GM23338 (cell line): ENCODE data around the gene OR6P1. TPM values are rescaled to one million over a fixed set of nuclear protein-coding genes. Genes with fewer than 3 reads are reported as not detected.

Source experiments
- ATAC-seq: fragments of 200-7000 bp; cut with Tn5 transposase; 3 replicates; pipeline ENCODE4 v1.9.1; 2020
- DNase-seq: peaks from one replicate; pipeline ENCODE4 v3.0.0-alpha.2; 2015; ENCODE audit warnings: low spot score
- H2AFZ ChIP-seq: fragments of 200-600 bp; sonication (generic); 2 replicates; pipeline ENCODE4 v1.8.0; 2016; ENCODE audit warnings: antibody characterized with exemption, mild to moderate bottlenecking, moderate library complexity
- H3F3A ChIP-seq: fragments of 200-600 bp; sonication (generic); replicated peaks from 2 replicates; pipeline ENCODE4 v1.8.0; 2017; ENCODE audit warnings: antibody characterized with exemption, mixed run types, low read depth
- H3K27ac ChIP-seq: fragments of 200-600 bp; sonication (generic); 2 replicates; pipeline ENCODE4 v1.6.1; 2016; ENCODE audit warnings: low read depth
- H3K27me3 ChIP-seq: fragments of 200-600 bp; sonication (generic); 2 replicates; pipeline ENCODE4 v1.8.0; 2016; ENCODE audit warnings: mild to moderate bottlenecking, mixed run types, moderate library complexity; ENCODE audit not compliant: insufficient read depth
- H3K36me3 ChIP-seq: fragments of 200-600 bp; sonication (generic); 2 replicates; pipeline ENCODE4 v1.8.0; 2016; ENCODE audit warnings: mild to moderate bottlenecking; ENCODE audit not compliant: insufficient read depth
- H3K4me1 ChIP-seq: fragments of 200-600 bp; sonication (generic); 2 replicates; pipeline ENCODE4 v1.8.0; 2016; ENCODE audit warnings: mild to moderate bottlenecking, moderate library complexity; ENCODE audit not compliant: insufficient read depth
- H3K4me2 ChIP-seq: fragments of 200-600 bp; sonication (generic); 2 replicates; pipeline ENCODE4 v1.7.1; 2017; ENCODE audit warnings: mixed run types
- H3K4me3 ChIP-seq: fragments of 200-600 bp; sonication (generic); 2 replicates; pipeline ENCODE4 v1.6.1; 2016; ENCODE audit warnings: mixed run types
- H3K79me2 ChIP-seq: fragments of 200-600 bp; sonication (generic); replicated peaks from 2 replicates; pipeline ENCODE4 v1.8.0; 2017; ENCODE audit warnings: mild to moderate bottlenecking; ENCODE audit not compliant: insufficient read depth
- H3K9me2 ChIP-seq: fragments of 200-600 bp; sonication (generic); 2 replicates; pipeline ENCODE4 v1.8.0; 2017; ENCODE audit not compliant: insufficient read depth
- H4K20me1 ChIP-seq: fragments of 200-600 bp; sonication (generic); replicated peaks from 2 replicates; pipeline ENCODE4 v1.8.0; 2017; ENCODE audit warnings: mild to moderate bottlenecking; ENCODE audit not compliant: insufficient read depth
- H3K27ac Mint-ChIP-seq: 2 replicates; pipeline ENCODE4 v1.8.0; 2020; ENCODE audit warnings: inconsistent platforms, mild to moderate bottlenecking, moderate library complexity, mixed read lengths
- H3K27me3 Mint-ChIP-seq: 3 replicates; pipeline ENCODE4 v1.8.0; 2022; ENCODE audit warnings: low read depth, mild to moderate bottlenecking, moderate library complexity, mixed read lengths, inconsistent platforms; ENCODE audit not compliant: insufficient read depth, poor library complexity
- H3K36me3 Mint-ChIP-seq: 3 replicates; pipeline ENCODE4 v1.8.0; 2021; ENCODE audit warnings: low read depth, mild to moderate bottlenecking, inconsistent platforms, moderate library complexity, mixed read lengths
- H3K4me1 Mint-ChIP-seq: 3 replicates; pipeline ENCODE4 v1.8.0; 2020; ENCODE audit warnings: mild to moderate bottlenecking, inconsistent platforms, mixed read lengths
- H3K4me3 Mint-ChIP-seq: 3 replicates; pipeline ENCODE4 v1.8.0; 2021; ENCODE audit warnings: moderate library complexity, mild to moderate bottlenecking, inconsistent platforms, mixed read lengths
- H3K9me3 Mint-ChIP-seq: 3 replicates; pipeline ENCODE4 v1.8.0; 2020; ENCODE audit warnings: moderate library complexity, mild to moderate bottlenecking, inconsistent platforms, mixed read lengths
- CREB1 ChIP-seq: fragments of 250-450 bp; sonication (Bioruptor Pico); IDR thresholded peaks from 2 replicates; pipeline ENCODE4 v1.5.0; 2020; ENCODE audit warnings: low read depth, mild to moderate bottlenecking, moderate library complexity
- CTCF ChIP-seq, 2 experiments: fragments of 200-600 bp in 1 of 2; sonication (generic) in 1 of 2; conservative IDR thresholded peaks; 2 replicates each; pipeline versions ENCODE4 v1.5.1 to v1.6.1; 2016 to 2017; ENCODE audit warnings: antibody characterized with exemption in 2 of 2, low read depth in 2 of 2, mild to moderate bottlenecking in 2 of 2, moderate library complexity in 1 of 2
- ETS1 ChIP-seq: IDR thresholded peaks from 2 replicates; pipeline ENCODE4 v1.6.1; 2016; ENCODE audit warnings: antibody characterized with exemption
- EZH2 ChIP-seq: fragments of 200-600 bp; sonication (generic); IDR thresholded peaks from one replicate; pipeline ENCODE4 v1.8.0; 2017; ENCODE audit warnings: antibody characterized with exemption, mild to moderate bottlenecking, low read depth; ENCODE audit not compliant: unreplicated experiment
- EZH2phosphoT487 ChIP-seq: fragments of 200-600 bp; sonication (generic); IDR thresholded peaks from one replicate; pipeline ENCODE4 v1.8.1; 2018; ENCODE audit warnings: antibody characterized with exemption; ENCODE audit not compliant: unreplicated experiment
- JUNB ChIP-seq: IDR thresholded peaks from one replicate; pipeline ENCODE4 v1.6.1; 2016; ENCODE audit warnings: antibody characterized with exemption; ENCODE audit not compliant: unreplicated experiment
- NANOG ChIP-seq: IDR thresholded peaks from 2 replicates; pipeline ENCODE4 v1.6.1; 2016; ENCODE audit warnings: antibody characterized with exemption, borderline replicate concordance
- POLR2AphosphoS5 ChIP-seq: IDR thresholded peaks from 2 replicates; pipeline ENCODE4 v1.6.1; 2016; ENCODE audit warnings: antibody characterized with exemption, low read depth
- REST ChIP-seq: IDR thresholded peaks from one replicate; pipeline ENCODE4 v1.6.1; 2018; ENCODE audit warnings: antibody characterized with exemption; ENCODE audit not compliant: unreplicated experiment
- STAT1 ChIP-seq: IDR thresholded peaks from one replicate; pipeline ENCODE4 v1.6.1; 2016; ENCODE audit warnings: antibody characterized with exemption; ENCODE audit not compliant: unreplicated experiment
- ZNF114 ChIP-seq: fragments of 250-450 bp; sonication (Bioruptor Pico); IDR thresholded peaks from 2 replicates; pipeline ENCODE4 v1.5.0; 2020; ENCODE audit warnings: mild to moderate bottlenecking, moderate library complexity
- ZNF331 ChIP-seq: fragments of 250-450 bp; sonication (Bioruptor Pico); IDR thresholded peaks from 2 replicates; pipeline ENCODE4 v1.5.0; 2020; ENCODE audit warnings: low read depth, mild to moderate bottlenecking, moderate library complexity
- ZNF462 ChIP-seq: fragments of 250-450 bp; sonication (Bioruptor Pico); IDR thresholded peaks from 2 replicates; pipeline ENCODE4 v1.5.0; 2020; ENCODE audit warnings: mild to moderate bottlenecking, moderate library complexity
- polyA plus RNA-seq: library from polyadenylated mRNA; unstranded; fragments of >200 nt; fragmentation: Nextera tagmentation; extraction: Ambion mirVana; gene quantifications from 2 replicates; pipeline ENCODE4 v1.2.1, GENCODE V29; 2016
- total RNA-seq: library from RNA; depleted of rRNA; stranded (reverse); fragments of >200 nt; shearing (Covaris generic); gene quantifications from 2 replicates; pipeline ENCODE4 v1.2.3, GENCODE V29; 2014

Gene OR6P1
- total and polyA plus RNA-seq, 2 experiments from 2014 or later = not detected

GRCh38 chr1:158534496-158534895 is 35.9 kb downstream of the OR6P1 start:
- Histone ChIP-seq H3F3A (no peaks in the 10 kb centered on the region), H3K79me2 (no peaks in the 10 kb centered on the region), H4K20me1 (no peaks in the 10 kb centered on the region), H3K4me2 (no peak overlapping the region), H3K4me3 (no peak overlapping the region), H3K27me3 (no peaks in the 10 kb centered on the region), H3K36me3 (no peaks in the 10 kb centered on the region), H3K9me2 (peaks cover 3% of the 10 kb centered on the region; the same call in 1 of the 2 replicates), H3K4me1 (no peaks in the 10 kb centered on the region), H3K27ac (no peak overlapping the region), H2AFZ (no peak overlapping the region)
- no peak for ATAC-seq
- no peaks in the 10 kb centered on the region for H3K4me1 Mint-ChIP-seq
- no peaks in the 10 kb centered on the region for H3K9me3 Mint-ChIP-seq
- H3K27me3 Mint-ChIP-seq = no peaks in the 10 kb centered on the region
- no peak overlapping the region for H3K4me3 Mint-ChIP-seq
- no peaks in the 10 kb centered on the region for H3K36me3 Mint-ChIP-seq
- TF ChIP-seq JUNB (no peak), REST (no peak), POLR2AphosphoS5 (no peak), ZNF331 (no peak), ETS1 (no peak), ZNF114 (CRISPR knock-in tag) (no peak), EZH2phosphoT487 (no peak), STAT1 (no peak), CREB1 (CRISPR knock-in tag) (no peak), EZH2 (no peak), CTCF (conservative IDR thresholded peaks at IDR 0.05; ENCODE audit: low read depth in 2 of 2) (no peak), ZNF462 (CRISPR knock-in tag) (no peak), NANOG (no peak)
- DNase-seq = no peak
- H3K27ac Mint-ChIP-seq = no peak overlapping the region
